ENCODE data around the gene CRIM1. TPM values are rescaled to one million over a fixed set of nuclear protein-coding genes. Genes with fewer than 3 reads are reported as not detected.
A peak's percentile ranks its signal among the peaks of the same experiment; 100 is the strongest.

The CRIM1 gene
- total RNA-seq, 1 experiment from 2014 or later: 46.5 TPM

- no peak for DNase-seq (ENCODE audit: low spot score)
- POLR2A ChIA-PET (ENCODE audit: low non-redundant PET): no interaction called here
- CTCF ChIA-PET: interaction anchor here (0.8 kb wide), 1 partner anchor 34 kb away, joined by 4 read pairs; no protein-coding TSS in a partner anchor
- no peak overlapping the region for H3K27ac ChIP-seq (ENCODE audit: low read depth, low read length, poor library complexity, severe bottlenecking)
- H3K36me3 ChIP-seq (ENCODE audit: insufficient read depth, low read length, poor library complexity, severe bottlenecking): no peaks in the 10 kb centered on the region
- H3K27me3 ChIP-seq (replicated peaks; ENCODE audit: insufficient read depth, low read depth, low read length, poor library complexity): no peaks in the 10 kb centered on the region
- BruUV-seq (replicated peaks): no TSS peak
- intact Hi-C loops (cut with micrococcal nuclease; ENCODE audit: unreplicated experiment): loop anchor here (5.0 kb wide), 1 partner anchor 431 kb away; no protein-coding TSS in a partner anchor
- no peak overlapping the region for H3K4me3 ChIP-seq (ENCODE audit: low read depth, low read length, poor library complexity, severe bottlenecking)
- no peak for TF ChIP-seq EZH2 (IDR thresholded peaks at IDR 0.05; ENCODE audit: borderline replicate concordance, low read depth, low read length, poor library complexity, severe bottlenecking)
- TF ChIP-seq CTCF (conservative IDR thresholded peaks at IDR 0.05; ENCODE audit: low read depth, low read length): no peak
- H3K9me3 ChIP-seq (ENCODE audit: low read depth, low read length, poor library complexity, severe bottlenecking): no peaks in the 10 kb centered on the region
- H3K4me1 ChIP-seq (ENCODE audit: insufficient read depth, low read length, poor library complexity, severe bottlenecking): peaks cover 6% of the 10 kb centered on the region
Measured at GRCh38 chr2:36351291-36351690, 4.3 kb upstream of the CRIM1 start.

GRCh38 chr2:36351736-36352349, 3.7 kb upstream of the CRIM1 start:
- Histone ChIP-seq H3K27me3 (replicated peaks; ENCODE audit: insufficient read depth, low read depth, low read length, poor library complexity) (no peaks in the 10 kb centered on the region), H3K4me1 (ENCODE audit: insufficient read depth, low read length, poor library complexity, severe bottlenecking) (peaks cover 6% of the 10 kb centered on the region), H3K9me3 (ENCODE audit: low read depth, low read length, poor library complexity, severe bottlenecking) (no peaks in the 10 kb centered on the region), H3K36me3 (ENCODE audit: insufficient read depth, low read length, poor library complexity, severe bottlenecking) (no peaks in the 10 kb centered on the region), H3K27ac (ENCODE audit: low read depth, low read length, poor library complexity, severe bottlenecking) (no peak overlapping the region), H3K4me3 (ENCODE audit: low read depth, low read length, poor library complexity, severe bottlenecking) (no peak overlapping the region)
- ChIA-PET CTCF (interaction anchor here (0.8 to 1.0 kb wide), 3 partner anchors 33 to 419 kb away, joined by 3 to 4 read pairs (median 4); no protein-coding TSS in a partner anchor), POLR2A (ENCODE audit: low non-redundant PET) (no interaction called here)
- TF ChIP-seq EZH2 (IDR thresholded peaks at IDR 0.05; ENCODE audit: borderline replicate concordance, low read depth, low read length, poor library complexity, severe bottlenecking) (no peak), CTCF (conservative IDR thresholded peaks at IDR 0.05; ENCODE audit: low read depth, low read length) (peak; percentile 53)
- intact Hi-C loops (cut with micrococcal nuclease; ENCODE audit: unreplicated experiment): loop anchor here (5.0 kb wide), 1 partner anchor 430 kb away; no protein-coding TSS in a partner anchor
- BruUV-seq (replicated peaks): no TSS peak
- DNase-seq (ENCODE audit: low spot score): peak; percentile 70

- Histone ChIP-seq H3K4me3 (ENCODE audit: low read depth, low read length, poor library complexity, severe bottlenecking) (no peak overlapping the region), H3K27me3 (replicated peaks; ENCODE audit: insufficient read depth, low read depth, low read length, poor library complexity) (no peaks in the 10 kb centered on the region), H3K4me1 (ENCODE audit: insufficient read depth, low read length, poor library complexity, severe bottlenecking) (peaks cover 6% of the 10 kb centered on the region), H3K9me3 (ENCODE audit: low read depth, low read length, poor library complexity, severe bottlenecking) (no peaks in the 10 kb centered on the region), H3K36me3 (ENCODE audit: insufficient read depth, low read length, poor library complexity, severe bottlenecking) (no peaks in the 10 kb centered on the region), H3K27ac (ENCODE audit: low read depth, low read length, poor library complexity, severe bottlenecking) (no peak overlapping the region)
- POLR2A ChIA-PET (ENCODE audit: low non-redundant PET): no interaction called here
- intact Hi-C loops (cut with micrococcal nuclease; ENCODE audit: unreplicated experiment): loop anchor here (5.0 kb wide), 1 partner anchor 430 kb away; no protein-coding TSS in a partner anchor
- TF ChIP-seq CTCF (conservative IDR thresholded peaks at IDR 0.05; ENCODE audit: low read depth, low read length) (no peak), EZH2 (IDR thresholded peaks at IDR 0.05; ENCODE audit: borderline replicate concordance, low read depth, low read length, poor library complexity, severe bottlenecking) (no peak)
- DNase-seq (ENCODE audit: low spot score): peak; percentile 17
- CTCF ChIA-PET: interaction anchor here (0.5 to 1.2 kb wide), 6 partner anchors 8 to 418 kb away, joined by 3 to 8 read pairs (median 4); no protein-coding TSS in a partner anchor
- no TSS peak for BruUV-seq (replicated peaks)
Measured at GRCh38 chr2:36352701-36353100, 2.9 kb upstream of the CRIM1 start.

Measured in A673 (cell line).